Effector memory CD4-positive, alpha-beta T cell (primary cell): ENCODE data around the gene USP53.

Experiments used
- DNase-seq, 3 donors: peaks; one replicate each; pipeline ENCODE4 v3.0.0-alpha.2; 2020
- H3K27ac ChIP-seq: 2 replicates; pipeline ENCODE4 v1.7.0; 2013; ENCODE audit warnings: mild to moderate bottlenecking, low read length, moderate library complexity; ENCODE audit not compliant: insufficient read depth, poor library complexity, severe bottlenecking
- H3K27me3 ChIP-seq: replicated peaks from 2 replicates; pipeline ENCODE4 v1.7.0; 2013; ENCODE audit warnings: mild to moderate bottlenecking, low read length; ENCODE audit not compliant: insufficient read depth, control insufficient read depth, poor library complexity, severe bottlenecking
- H3K36me3 ChIP-seq: 2 replicates; pipeline ENCODE4 v1.7.0; 2013; ENCODE audit warnings: mild to moderate bottlenecking, low read length, moderate library complexity; ENCODE audit not compliant: control insufficient read depth, insufficient read depth
- H3K4me1 ChIP-seq: 2 replicates; pipeline ENCODE4 v1.7.0; 2013; ENCODE audit warnings: low read length, mild to moderate bottlenecking; ENCODE audit not compliant: control insufficient read depth, insufficient read depth, poor library complexity, severe bottlenecking
- H3K4me3 ChIP-seq: 2 replicates; pipeline ENCODE4 v1.7.0; 2013; ENCODE audit warnings: low read length, low read depth, mild to moderate bottlenecking; ENCODE audit not compliant: insufficient read depth, poor library complexity, severe bottlenecking
- H3K9me3 ChIP-seq: 2 replicates; pipeline ENCODE4 v1.7.0; 2013; ENCODE audit warnings: mild to moderate bottlenecking, low read length, moderate library complexity; ENCODE audit not compliant: control insufficient read depth

The USP53 gene

DNA sequence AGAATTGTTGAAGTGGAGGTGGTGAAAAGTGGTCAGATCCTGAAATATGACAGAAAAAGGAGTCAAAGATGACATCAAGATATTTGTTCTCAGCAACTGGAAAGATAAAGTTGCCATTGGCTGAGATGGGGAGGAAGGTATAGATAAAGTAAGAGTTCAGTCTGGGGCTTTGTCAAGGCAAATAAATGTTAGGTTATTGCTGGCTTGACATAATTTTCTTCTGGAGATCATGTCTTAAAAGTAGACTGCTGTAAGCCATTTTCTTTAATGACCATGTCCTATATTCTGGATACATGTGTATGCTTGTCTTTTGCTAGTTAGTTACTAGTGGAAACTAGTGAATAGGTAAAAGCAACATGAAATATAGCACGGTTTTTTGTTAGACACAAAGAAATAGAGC is 5.6 kb downstream of the USP53 start:
- no peak for DNase-seq
- Histone ChIP-seq H3K27ac (no peak overlapping the region), H3K27me3 (no peaks in the 10 kb centered on the region), H3K4me1 (no peaks in the 10 kb centered on the region), H3K9me3 (no peaks in the 10 kb centered on the region), H3K4me3 (no peak overlapping the region), H3K36me3 (peaks cover 8% of the 10 kb centered on the region)

DNA sequence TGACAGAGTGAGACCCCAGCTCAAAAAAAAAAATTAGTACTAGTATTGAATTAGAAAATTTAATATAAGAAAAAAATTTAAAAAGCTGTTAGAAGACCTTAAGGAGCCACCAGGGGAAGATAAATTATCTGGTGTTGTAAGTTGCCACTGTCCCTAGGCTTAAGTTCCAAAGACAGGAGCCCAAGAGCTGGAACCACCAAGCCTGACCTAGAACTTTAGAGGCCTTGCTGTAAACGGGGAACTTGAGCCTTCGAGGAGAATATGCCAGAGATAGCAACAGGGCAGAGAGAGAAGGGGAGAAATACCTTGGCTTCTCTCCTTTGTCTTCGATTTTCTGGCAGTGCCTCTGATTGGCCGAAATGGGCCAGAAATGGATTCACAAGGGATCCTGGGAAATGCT is 8.9 kb downstream of the USP53 start:
- DNase-seq: no peak
- Histone ChIP-seq H3K4me3 (no peak overlapping the region), H3K27ac (no peak overlapping the region), H3K4me1 (no peaks in the 10 kb centered on the region), H3K27me3 (no peaks in the 10 kb centered on the region), H3K9me3 (no peaks in the 10 kb centered on the region), H3K36me3 (peaks cover 8% of the 10 kb centered on the region)

DNA sequence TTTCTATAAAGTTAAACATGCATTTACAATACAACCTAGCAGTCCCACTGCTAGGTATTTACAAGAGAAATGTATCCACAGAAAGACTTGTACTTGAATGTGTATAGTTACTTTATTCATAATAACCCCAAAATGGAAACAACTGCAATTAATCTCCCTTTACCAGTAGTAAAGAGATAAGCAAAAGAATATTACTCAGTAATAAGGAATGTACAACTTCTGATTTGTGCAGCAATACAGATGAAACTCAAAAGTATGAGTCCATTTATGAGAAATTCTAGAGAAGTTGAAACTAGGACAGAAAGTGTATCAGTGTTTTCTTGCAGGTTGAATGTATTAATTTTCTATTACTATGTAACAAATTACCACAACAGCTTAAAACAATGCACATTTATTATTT is 15.2 kb downstream of the USP53 start:
- H3K4me1 ChIP-seq: no peaks in the 10 kb centered on the region
- no peak overlapping the region for H3K27ac ChIP-seq
- DNase-seq: no peak
- H3K4me3 ChIP-seq: no peak overlapping the region
- no peaks in the 10 kb centered on the region for H3K27me3 ChIP-seq
- no peaks in the 10 kb centered on the region for H3K9me3 ChIP-seq
- H3K36me3 ChIP-seq: no peaks in the 10 kb centered on the region

DNA sequence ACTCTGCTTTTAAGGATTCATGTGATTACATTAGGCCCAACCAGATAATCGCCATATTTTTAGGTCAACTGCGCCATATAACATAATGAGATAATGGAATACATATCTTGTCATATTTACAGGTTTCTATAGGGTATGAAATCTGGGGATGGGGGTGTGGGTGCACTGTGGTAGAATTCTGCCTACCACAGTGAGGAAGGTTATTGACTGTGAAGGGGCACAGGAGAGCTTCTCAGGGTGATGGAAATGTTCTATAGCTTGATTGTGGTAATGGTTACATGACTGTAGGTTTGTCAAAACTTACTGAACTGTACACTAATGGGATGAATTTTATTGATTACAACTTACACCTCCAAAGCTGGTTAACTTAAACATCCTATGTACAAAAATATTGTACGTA is 15.9 kb downstream of the USP53 start:
- no peak for DNase-seq
- H3K36me3 ChIP-seq: no peaks in the 10 kb centered on the region
- H3K27ac ChIP-seq: no peak overlapping the region
- no peak overlapping the region for H3K4me3 ChIP-seq
- no peaks in the 10 kb centered on the region for H3K9me3 ChIP-seq
- H3K4me1 ChIP-seq: no peaks in the 10 kb centered on the region
- no peaks in the 10 kb centered on the region for H3K27me3 ChIP-seq

DNA sequence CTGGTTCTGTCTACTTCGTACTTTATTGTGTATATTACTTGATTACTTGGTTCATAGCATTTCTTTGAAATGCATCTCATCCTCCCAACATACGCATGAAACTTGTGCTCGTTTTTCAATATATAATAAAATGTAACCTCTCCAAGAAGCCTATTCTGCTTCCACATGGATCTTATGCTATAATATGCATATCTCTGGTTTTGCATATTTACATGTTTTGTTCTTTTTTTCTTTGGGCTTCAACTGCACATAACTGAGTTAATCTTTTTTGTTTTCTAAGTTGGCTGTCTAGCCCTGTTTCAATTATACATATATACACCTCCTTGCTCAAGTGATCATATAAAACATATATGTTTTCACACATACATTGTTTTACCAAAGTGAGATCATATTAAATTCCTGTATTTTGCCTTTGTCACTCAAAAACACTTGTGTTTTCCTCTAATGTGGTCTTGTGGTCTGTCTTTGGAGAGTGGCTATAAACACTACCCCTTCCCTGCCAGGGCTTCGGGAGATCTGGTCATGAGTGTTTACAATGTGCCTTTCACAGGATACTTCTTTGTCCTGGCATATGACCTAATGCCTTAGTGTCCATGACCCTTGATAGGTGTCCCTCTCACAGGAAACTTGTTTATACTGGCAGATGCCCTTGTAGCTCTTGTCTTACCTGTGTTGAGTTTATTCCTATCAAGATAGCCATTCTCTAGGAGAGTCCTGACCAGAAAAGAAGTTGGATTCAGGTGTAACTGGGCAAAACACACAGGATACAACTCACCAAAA is 17.6 kb downstream of the USP53 start:
- peaks cover 7% of the 10 kb centered on the region for H3K4me1 ChIP-seq
- no peaks in the 10 kb centered on the region for H3K9me3 ChIP-seq
- H3K27ac ChIP-seq: no peak overlapping the region
- DNase-seq: no peak
- H3K36me3 ChIP-seq: no peaks in the 10 kb centered on the region
- no peak overlapping the region for H3K4me3 ChIP-seq
- H3K27me3 ChIP-seq: no peaks in the 10 kb centered on the region

DNA sequence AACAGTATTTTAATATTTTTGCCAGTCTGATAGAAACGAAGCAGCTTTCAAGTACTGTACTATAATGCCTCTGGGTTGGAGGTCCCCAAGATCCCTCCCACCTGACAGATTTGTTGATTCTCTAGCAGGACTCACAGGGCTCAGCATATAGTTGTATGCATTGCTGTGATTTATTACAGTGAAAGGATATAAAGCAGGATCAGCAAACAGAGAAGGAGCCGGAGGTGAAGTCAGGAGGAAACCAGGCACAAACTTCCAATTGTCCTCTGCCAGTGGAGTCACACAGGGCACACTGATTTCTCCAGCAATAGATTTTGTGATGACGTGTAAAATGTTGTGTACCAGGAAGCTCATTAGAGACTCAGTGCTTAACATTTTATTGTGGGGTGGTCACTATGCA is 19.0 kb downstream of the USP53 start:
- DNase-seq: no peak
- H3K4me1 ChIP-seq: peaks cover 7% of the 10 kb centered on the region
- H3K9me3 ChIP-seq: no peaks in the 10 kb centered on the region
- H3K4me3 ChIP-seq: no peak overlapping the region
- H3K27me3 ChIP-seq: no peaks in the 10 kb centered on the region
- peaks cover 3% of the 10 kb centered on the region for H3K36me3 ChIP-seq
- no peak overlapping the region for H3K27ac ChIP-seq

DNA sequence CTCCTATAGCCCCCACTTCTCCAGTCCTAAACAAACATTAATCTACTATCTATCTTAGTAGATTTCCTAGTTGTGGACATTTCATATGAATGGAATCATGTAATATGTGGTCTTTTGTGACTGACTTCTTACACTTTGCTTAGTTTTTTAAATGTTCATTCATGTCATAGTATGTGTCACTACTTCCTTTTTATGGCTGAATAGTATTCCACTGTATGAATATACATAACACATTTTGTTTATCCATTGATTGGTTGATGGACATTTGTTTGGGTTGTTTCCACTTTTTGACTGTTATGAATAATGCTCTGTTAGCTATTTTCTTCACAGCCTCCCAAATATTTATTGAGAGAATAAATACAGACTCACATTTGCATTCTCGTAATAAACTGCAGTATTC is 19.8 kb downstream of the USP53 start:
- H3K27ac ChIP-seq: no peak overlapping the region
- H3K36me3 ChIP-seq: peaks cover 3% of the 10 kb centered on the region
- H3K27me3 ChIP-seq: no peaks in the 10 kb centered on the region
- no peaks in the 10 kb centered on the region for H3K9me3 ChIP-seq
- peaks cover 7% of the 10 kb centered on the region for H3K4me1 ChIP-seq
- DNase-seq: no peak
- no peak overlapping the region for H3K4me3 ChIP-seq

DNA sequence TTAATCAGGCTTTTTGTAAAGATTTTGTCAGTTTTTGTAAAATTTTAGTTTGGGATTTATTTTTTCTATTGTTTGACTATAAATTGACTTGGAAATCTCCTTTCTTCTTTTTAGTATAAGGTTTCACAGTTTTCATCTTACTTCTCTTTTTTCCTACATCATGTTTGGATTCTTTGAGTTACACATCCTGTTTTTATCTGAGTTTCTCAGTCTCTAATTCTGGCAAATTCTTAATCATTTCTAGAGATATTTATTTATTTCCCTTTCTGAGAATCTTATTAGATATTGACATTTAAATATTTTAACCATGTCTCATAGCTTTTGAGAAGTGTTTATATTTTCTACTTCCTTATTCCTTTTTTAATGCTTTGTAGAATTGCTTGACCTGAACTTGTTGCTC is 20.7 kb downstream of the USP53 start:
- H3K27ac ChIP-seq: no peak overlapping the region
- H3K36me3 ChIP-seq: peaks cover 3% of the 10 kb centered on the region
- no peaks in the 10 kb centered on the region for H3K27me3 ChIP-seq
- DNase-seq: no peak
- H3K4me3 ChIP-seq: no peak overlapping the region
- peaks cover 7% of the 10 kb centered on the region for H3K4me1 ChIP-seq
- H3K9me3 ChIP-seq: no peaks in the 10 kb centered on the region

DNA sequence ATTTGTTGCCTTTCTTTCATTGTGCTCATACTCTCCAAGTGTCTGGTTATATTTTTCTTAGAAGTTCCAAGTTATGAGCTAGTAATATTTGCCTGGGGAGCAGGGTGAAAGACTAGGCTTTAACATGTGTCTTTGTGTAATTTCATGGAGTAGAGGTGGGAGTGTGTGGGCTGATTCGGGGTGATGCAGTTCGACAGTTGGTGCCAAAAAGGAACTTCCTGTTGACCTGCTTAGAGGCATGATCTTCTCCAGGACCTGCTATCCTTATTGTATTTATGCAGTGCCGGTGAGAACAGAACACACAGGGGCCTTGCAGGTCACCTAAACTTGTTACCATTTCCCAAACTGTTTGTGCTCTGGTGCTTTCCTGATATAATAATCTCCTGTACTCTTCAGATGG is 21.2 kb downstream of the USP53 start:
- H3K4me3 ChIP-seq: no peak overlapping the region
- H3K9me3 ChIP-seq: no peaks in the 10 kb centered on the region
- H3K27me3 ChIP-seq: no peaks in the 10 kb centered on the region
- H3K4me1 ChIP-seq: peaks cover 7% of the 10 kb centered on the region
- DNase-seq: no peak
- H3K36me3 ChIP-seq: peaks cover 3% of the 10 kb centered on the region
- no peak overlapping the region for H3K27ac ChIP-seq

DNA sequence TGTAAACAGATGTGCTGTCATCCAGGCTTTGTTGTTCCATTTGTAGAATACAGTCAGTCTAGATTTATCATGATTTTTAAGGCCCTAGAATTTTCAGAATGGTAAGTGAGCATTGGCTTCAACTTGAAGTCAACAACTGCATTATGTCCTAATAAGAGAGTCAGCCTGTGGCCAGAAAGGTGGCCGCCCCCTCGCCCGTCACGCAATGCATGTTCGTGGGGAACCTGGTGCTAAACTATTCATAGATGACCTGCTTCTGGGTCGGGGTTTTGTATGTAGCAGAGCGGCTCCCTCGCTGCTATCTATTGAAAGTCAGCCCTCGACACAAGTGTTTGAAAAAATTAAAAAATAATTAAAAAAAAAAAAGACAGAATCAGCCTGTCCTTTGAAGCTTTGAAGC is 24.7 kb downstream of the USP53 start:
- Histone ChIP-seq H3K36me3 (peaks cover 3% of the 10 kb centered on the region), H3K27me3 (no peaks in the 10 kb centered on the region), H3K4me1 (peaks cover 7% of the 10 kb centered on the region), H3K4me3 (no peak overlapping the region), H3K9me3 (no peaks in the 10 kb centered on the region), H3K27ac (no peak overlapping the region)
- no peak for DNase-seq
